Endothelial cell of umbilical vein (primary cell): ENCODE results near the gene NAXD.

Experiments used
- EZH2 ChIP-seq: IDR thresholded peaks from 2 replicates; pipeline ENCODE4 v1.6.1; 2012; ENCODE audit warnings: borderline replicate concordance, low read depth, mild to moderate bottlenecking, moderate library complexity, low read length, inconsistent platforms; ENCODE audit not compliant: severe bottlenecking
- FOS ChIP-seq: IDR thresholded peaks from 2 replicates; pipeline ENCODE4 v1.6.1; 2011; ENCODE audit warnings: mild to moderate bottlenecking, low read length, moderate library complexity, borderline replicate concordance; ENCODE audit not compliant: insufficient read depth
- POLR2A ChIP-seq: IDR thresholded peaks from 2 replicates; pipeline ENCODE4 v1.6.1; 2012; ENCODE audit warnings: low read depth, mild to moderate bottlenecking, control low read depth, low read length
- POLR2AphosphoS5 ChIP-seq: IDR thresholded peaks from 2 replicates; pipeline ENCODE4 v1.6.1; 2012; ENCODE audit warnings: low read depth, mild to moderate bottlenecking, control low read depth, low read length, moderate library complexity; ENCODE audit not compliant: insufficient read depth
- TF ChIP-seq, protein P1 (sequence below), 2 donors: IDR thresholded peaks; 1 replicate in 1 of 2; 2 replicates in 1 of 2; pipeline ENCODE4 v1.5.1; 2011; ENCODE audit warnings: low read length in 2 of 2, mild to moderate bottlenecking in 2 of 2, moderate library complexity in 2 of 2, control low read depth in 1 of 2, inconsistent platforms in 1 of 2, low read depth in 1 of 2; ENCODE audit not compliant: insufficient read depth in 1 of 2; ENCODE audit errors: extremely low read depth in 1 of 2
- TF ChIP-seq, protein P2 (sequence below): IDR thresholded peaks from 2 replicates; pipeline ENCODE4 v1.6.1; 2011; ENCODE audit not compliant: insufficient read depth, insufficient read length

DNA sequence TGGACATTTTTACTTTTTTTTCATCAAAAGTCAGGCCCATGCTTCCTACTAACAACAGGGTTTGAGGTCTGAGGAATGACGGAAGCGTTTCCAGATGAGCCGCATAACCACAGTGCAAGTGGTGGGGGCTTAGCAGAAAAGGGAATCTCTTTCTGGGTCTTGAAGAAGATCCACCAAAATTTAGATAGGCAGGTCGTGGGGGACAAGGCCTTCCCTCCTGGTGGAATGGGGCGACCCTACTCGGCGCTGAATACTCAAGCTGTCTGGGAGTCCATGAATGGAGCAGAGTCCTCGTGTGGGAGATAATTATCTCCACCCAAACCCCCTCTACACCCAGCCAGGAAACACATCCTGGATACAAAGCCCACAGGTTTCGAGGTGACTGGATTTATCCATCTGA, 53.7 kb downstream of the NAXD start:
- no peak for TF ChIP-seq POLR2A
- no peak for TF ChIP-seq POLR2AphosphoS5
- TF ChIP-seq EZH2: no peak
- TF ChIP-seq, protein P1, sequence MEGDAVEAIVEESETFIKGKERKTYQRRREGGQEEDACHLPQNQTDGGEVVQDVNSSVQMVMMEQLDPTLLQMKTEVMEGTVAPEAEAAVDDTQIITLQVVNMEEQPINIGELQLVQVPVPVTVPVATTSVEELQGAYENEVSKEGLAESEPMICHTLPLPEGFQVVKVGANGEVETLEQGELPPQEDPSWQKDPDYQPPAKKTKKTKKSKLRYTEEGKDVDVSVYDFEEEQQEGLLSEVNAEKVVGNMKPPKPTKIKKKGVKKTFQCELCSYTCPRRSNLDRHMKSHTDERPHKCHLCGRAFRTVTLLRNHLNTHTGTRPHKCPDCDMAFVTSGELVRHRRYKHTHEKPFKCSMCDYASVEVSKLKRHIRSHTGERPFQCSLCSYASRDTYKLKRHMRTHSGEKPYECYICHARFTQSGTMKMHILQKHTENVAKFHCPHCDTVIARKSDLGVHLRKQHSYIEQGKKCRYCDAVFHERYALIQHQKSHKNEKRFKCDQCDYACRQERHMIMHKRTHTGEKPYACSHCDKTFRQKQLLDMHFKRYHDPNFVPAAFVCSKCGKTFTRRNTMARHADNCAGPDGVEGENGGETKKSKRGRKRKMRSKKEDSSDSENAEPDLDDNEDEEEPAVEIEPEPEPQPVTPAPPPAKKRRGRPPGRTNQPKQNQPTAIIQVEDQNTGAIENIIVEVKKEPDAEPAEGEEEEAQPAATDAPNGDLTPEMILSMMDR (IDR thresholded peaks at IDR 0.05; ENCODE audit: extremely low read depth in 1 of 2, insufficient read depth in 1 of 2, low read depth in 1 of 2, low read length in 2 of 2): no peak
- no peak for TF ChIP-seq FOS
- TF ChIP-seq, protein P2, sequence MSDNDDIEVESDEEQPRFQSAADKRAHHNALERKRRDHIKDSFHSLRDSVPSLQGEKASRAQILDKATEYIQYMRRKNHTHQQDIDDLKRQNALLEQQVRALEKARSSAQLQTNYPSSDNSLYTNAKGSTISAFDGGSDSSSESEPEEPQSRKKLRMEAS: no peak
